Measurements from ENCODE around the gene MRC2.

- TF ChIP-seq, protein P1, sequence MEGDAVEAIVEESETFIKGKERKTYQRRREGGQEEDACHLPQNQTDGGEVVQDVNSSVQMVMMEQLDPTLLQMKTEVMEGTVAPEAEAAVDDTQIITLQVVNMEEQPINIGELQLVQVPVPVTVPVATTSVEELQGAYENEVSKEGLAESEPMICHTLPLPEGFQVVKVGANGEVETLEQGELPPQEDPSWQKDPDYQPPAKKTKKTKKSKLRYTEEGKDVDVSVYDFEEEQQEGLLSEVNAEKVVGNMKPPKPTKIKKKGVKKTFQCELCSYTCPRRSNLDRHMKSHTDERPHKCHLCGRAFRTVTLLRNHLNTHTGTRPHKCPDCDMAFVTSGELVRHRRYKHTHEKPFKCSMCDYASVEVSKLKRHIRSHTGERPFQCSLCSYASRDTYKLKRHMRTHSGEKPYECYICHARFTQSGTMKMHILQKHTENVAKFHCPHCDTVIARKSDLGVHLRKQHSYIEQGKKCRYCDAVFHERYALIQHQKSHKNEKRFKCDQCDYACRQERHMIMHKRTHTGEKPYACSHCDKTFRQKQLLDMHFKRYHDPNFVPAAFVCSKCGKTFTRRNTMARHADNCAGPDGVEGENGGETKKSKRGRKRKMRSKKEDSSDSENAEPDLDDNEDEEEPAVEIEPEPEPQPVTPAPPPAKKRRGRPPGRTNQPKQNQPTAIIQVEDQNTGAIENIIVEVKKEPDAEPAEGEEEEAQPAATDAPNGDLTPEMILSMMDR (IDR thresholded peaks at IDR 0.05 in 2 of 3, conservative IDR thresholded peaks at IDR 0.05 in 1 of 3; ENCODE audit: borderline replicate concordance in 1 of 3, insufficient read depth in 1 of 3, low read depth in 2 of 3, low read length in 2 of 3): no peak
- no peak for TF ChIP-seq ELF1 (IDR thresholded peaks at IDR 0.05; ENCODE audit: borderline replicate concordance, low read depth)
- no peak for TF ChIP-seq POLR2AphosphoS5 (IDR thresholded peaks at IDR 0.05; ENCODE audit: low read depth, low read length)
- TF ChIP-seq, protein P2, sequence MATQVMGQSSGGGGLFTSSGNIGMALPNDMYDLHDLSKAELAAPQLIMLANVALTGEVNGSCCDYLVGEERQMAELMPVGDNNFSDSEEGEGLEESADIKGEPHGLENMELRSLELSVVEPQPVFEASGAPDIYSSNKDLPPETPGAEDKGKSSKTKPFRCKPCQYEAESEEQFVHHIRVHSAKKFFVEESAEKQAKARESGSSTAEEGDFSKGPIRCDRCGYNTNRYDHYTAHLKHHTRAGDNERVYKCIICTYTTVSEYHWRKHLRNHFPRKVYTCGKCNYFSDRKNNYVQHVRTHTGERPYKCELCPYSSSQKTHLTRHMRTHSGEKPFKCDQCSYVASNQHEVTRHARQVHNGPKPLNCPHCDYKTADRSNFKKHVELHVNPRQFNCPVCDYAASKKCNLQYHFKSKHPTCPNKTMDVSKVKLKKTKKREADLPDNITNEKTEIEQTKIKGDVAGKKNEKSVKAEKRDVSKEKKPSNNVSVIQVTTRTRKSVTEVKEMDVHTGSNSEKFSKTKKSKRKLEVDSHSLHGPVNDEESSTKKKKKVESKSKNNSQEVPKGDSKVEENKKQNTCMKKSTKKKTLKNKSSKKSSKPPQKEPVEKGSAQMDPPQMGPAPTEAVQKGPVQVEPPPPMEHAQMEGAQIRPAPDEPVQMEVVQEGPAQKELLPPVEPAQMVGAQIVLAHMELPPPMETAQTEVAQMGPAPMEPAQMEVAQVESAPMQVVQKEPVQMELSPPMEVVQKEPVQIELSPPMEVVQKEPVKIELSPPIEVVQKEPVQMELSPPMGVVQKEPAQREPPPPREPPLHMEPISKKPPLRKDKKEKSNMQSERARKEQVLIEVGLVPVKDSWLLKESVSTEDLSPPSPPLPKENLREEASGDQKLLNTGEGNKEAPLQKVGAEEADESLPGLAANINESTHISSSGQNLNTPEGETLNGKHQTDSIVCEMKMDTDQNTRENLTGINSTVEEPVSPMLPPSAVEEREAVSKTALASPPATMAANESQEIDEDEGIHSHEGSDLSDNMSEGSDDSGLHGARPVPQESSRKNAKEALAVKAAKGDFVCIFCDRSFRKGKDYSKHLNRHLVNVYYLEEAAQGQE (IDR thresholded peaks at IDR 0.05; ENCODE audit: low read depth): no peak
- TF ChIP-seq EZH2phosphoT487 (IDR thresholded peaks at IDR 0.05; ENCODE audit: borderline replicate concordance): no peak
- TF ChIP-seq CEBPB (IDR thresholded peaks at IDR 0.05; ENCODE audit: low read depth): no peak
- no peak for TF ChIP-seq JUND (IDR thresholded peaks at IDR 0.05)
- no peak for TF ChIP-seq ZNF274 (IDR thresholded peaks at IDR 0.05; ENCODE audit: low read depth, low read length)
- TF ChIP-seq POLR2A (IDR thresholded peaks at IDR 0.05; ENCODE audit: borderline replicate concordance, extremely low read depth, insufficient read depth, insufficient read length): no peak
- TF ChIP-seq EZH2 (IDR thresholded peaks at IDR 0.05): no peak
- TF ChIP-seq ZFX (IDR thresholded peaks at IDR 0.05): no peak
These were observed 48.5 kb upstream of the MRC2 start for GRCh38 chr17:62578757-62579487.
